Osteoblast (primary cell): Measurements from ENCODE around the gene ARID3C. TPM values are rescaled to one million over a fixed set of nuclear protein-coding genes. Genes with fewer than 3 reads are reported as not detected.

ENCODE experiments used
- DNase-seq: peaks from one replicate; pipeline ENCODE4 v3.0.0; 2011; ENCODE audit warnings: low spot score, mixed read lengths; ENCODE audit not compliant: insufficient read length; ENCODE audit errors: missing footprints
- H2AFZ ChIP-seq: 2 replicates; pipeline ENCODE4 v1.6.0; 2011; ENCODE audit warnings: mild to moderate bottlenecking, low read length
- H3K27ac ChIP-seq: 2 replicates; pipeline ENCODE4 v1.5.1; 2011; ENCODE audit warnings: mild to moderate bottlenecking, low read depth, low read length, moderate library complexity
- H3K27me3 ChIP-seq: 2 replicates; pipeline ENCODE4 v1.6.0; 2012; ENCODE audit warnings: mild to moderate bottlenecking, control low read depth, inconsistent platforms, low read length, moderate library complexity; ENCODE audit not compliant: insufficient read depth
- H3K36me3 ChIP-seq: 2 replicates; pipeline ENCODE4 v1.5.1; 2011; ENCODE audit warnings: mild to moderate bottlenecking, low read length, control low read depth, moderate library complexity; ENCODE audit not compliant: insufficient read depth
- H3K4me1 ChIP-seq: 2 replicates; pipeline ENCODE4 v1.5.1; 2011; ENCODE audit warnings: mild to moderate bottlenecking, low read length, control low read depth, moderate library complexity; ENCODE audit not compliant: insufficient read depth
- H3K4me2 ChIP-seq: 2 replicates; pipeline ENCODE4 v1.6.0; 2011; ENCODE audit warnings: mild to moderate bottlenecking, low read length; ENCODE audit not compliant: insufficient read depth
- H3K4me3 ChIP-seq: fragments of 200-600 bp; sonication (generic); 3 replicates; pipeline ENCODE4 v1.5.1; 2012; ENCODE audit warnings: mild to moderate bottlenecking, low read length, inconsistent platforms; ENCODE audit not compliant: insufficient read depth
- H3K79me2 ChIP-seq: 2 replicates; pipeline ENCODE4 v1.6.0; 2012; ENCODE audit warnings: mild to moderate bottlenecking, low read length, control low read depth, inconsistent platforms; ENCODE audit not compliant: insufficient read depth
- H3K9me3 ChIP-seq: 2 replicates; pipeline ENCODE4 v1.5.1; 2011; ENCODE audit warnings: low read depth, low read length, control low read depth
- H4K20me1 ChIP-seq: 2 replicates; pipeline ENCODE4 v1.6.0; 2012; ENCODE audit warnings: mild to moderate bottlenecking, low read length, control low read depth; ENCODE audit not compliant: insufficient read depth
- CTCF ChIP-seq: IDR thresholded peaks from 2 replicates; pipeline ENCODE4 v1.5.1; 2011; ENCODE audit warnings: mild to moderate bottlenecking, low read depth, low read length, moderate library complexity; ENCODE audit errors: extremely low read depth
- total RNA-seq: library from RNA; depleted of rRNA; stranded (reverse); fragments of >200 nt; gene quantifications from 2 replicates; pipeline ENCODE4 v1.2.3, GENCODE V29; 2012

The ARID3C gene
- total RNA-seq, 1 donor, result under 0.01 TPM

DNA sequence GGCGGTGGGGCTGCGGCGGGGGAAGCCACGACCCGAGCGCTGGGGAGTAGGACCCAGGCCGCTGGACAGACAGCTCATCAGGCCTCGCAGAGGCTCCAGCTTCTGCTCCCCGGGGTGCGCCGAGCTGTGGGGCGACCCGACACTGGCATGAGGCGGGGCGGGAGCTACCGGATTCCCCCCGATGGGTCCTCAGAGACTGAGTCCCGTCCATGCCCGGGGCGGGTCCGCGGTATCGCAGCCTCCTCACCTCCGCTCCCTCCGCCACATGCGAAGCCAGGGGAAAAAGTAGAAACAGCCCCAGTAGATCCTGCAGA is 36.2 kb upstream of the ARID3C start:
- H3K9me3 ChIP-seq, result no peaks in the 10 kb centered on the region
- peaks cover 21% of the 10 kb centered on the region for H3K79me2 ChIP-seq
- peaks cover 3% of the 10 kb centered on the region for H4K20me1 ChIP-seq
- H3K4me3 ChIP-seq, result peak overlapping the region; percentile 94
- H3K36me3 ChIP-seq, result no peaks in the 10 kb centered on the region
- peak overlapping the region; percentile 74 for H2AFZ ChIP-seq
- H3K27ac ChIP-seq, result peak overlapping the region; percentile 60
- H3K4me1 ChIP-seq, result peaks cover 12% of the 10 kb centered on the region
- DNase-seq, result no peak
- no peaks in the 10 kb centered on the region for H3K27me3 ChIP-seq
- H3K4me2 ChIP-seq, result peak overlapping the region; percentile 83
- no peak for TF ChIP-seq CTCF

DNA sequence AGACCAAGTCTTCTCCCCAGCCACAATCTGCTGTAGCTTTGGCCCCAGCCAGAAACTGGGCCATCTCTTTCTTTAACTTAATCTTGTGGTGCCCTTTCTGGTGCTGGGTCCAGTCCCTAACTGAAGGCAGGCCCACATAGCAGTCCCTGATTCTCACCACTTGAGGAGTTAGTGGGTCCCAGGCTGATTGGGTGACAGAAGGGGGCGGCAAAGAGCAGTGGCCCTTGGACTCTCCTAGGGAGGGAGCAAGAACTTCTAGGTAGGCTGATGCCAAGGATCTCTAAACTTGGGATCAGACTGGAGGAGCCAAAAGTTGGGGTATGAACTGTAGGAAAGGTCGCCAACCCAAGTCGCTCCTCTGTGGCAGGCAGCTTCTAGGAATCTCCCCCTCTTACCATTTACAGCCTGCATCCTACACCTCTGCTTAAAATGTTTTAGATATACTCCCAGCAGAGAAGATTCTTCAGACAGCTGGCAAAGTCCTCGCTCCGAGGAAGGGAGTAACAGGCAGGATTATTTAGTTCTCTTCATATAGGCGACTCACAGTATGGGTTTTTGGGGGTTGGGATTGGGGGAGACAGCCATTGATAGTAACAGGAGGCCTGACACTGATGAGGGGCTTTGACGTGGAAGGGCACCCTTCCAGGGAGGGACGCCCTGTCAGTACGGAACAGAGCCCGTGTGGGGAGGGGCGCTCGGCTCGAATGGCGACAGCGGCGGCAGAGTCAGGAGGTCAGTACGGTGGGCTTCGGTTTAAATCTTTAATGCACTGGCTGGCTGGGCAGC is 35.6 kb upstream of the ARID3C start:
- H3K4me2 ChIP-seq, result peak overlapping the region; percentile 83
- H3K27me3 ChIP-seq, result no peaks in the 10 kb centered on the region
- no peaks in the 10 kb centered on the region for H3K9me3 ChIP-seq
- H3K79me2 ChIP-seq, result peaks cover 21% of the 10 kb centered on the region
- peak overlapping the region; percentile 74 for H2AFZ ChIP-seq
- DNase-seq, result peak; percentile 97
- H3K36me3 ChIP-seq, result no peaks in the 10 kb centered on the region
- peak overlapping the region; percentile 60 for H3K27ac ChIP-seq
- H3K4me1 ChIP-seq, result peaks cover 12% of the 10 kb centered on the region
- peaks cover 3% of the 10 kb centered on the region for H4K20me1 ChIP-seq
- H3K4me3 ChIP-seq, result peak overlapping the region; percentile 94
- TF ChIP-seq CTCF, result peak; percentile 100

DNA sequence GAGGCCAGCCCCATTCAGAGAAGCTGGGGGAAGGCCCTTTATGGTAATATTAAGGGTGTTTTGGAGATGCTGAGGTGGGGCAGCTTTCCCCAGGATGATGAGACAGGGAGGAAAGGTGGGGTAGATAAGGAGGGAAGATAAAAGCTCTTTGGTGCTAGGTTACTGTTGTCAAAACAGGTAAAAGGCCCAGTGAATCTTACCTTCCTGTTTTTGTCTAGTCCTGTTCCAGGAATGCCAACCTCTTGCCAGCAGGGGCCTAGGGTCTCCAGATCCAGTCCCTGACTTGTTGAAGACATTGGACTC is 34.4 kb upstream of the ARID3C start:
- no peak for TF ChIP-seq CTCF
- H3K79me2 ChIP-seq, result peaks cover 20% of the 10 kb centered on the region
- no peak overlapping the region for H2AFZ ChIP-seq
- H4K20me1 ChIP-seq, result peaks cover 3% of the 10 kb centered on the region
- no peaks in the 10 kb centered on the region for H3K9me3 ChIP-seq
- peaks cover 12% of the 10 kb centered on the region for H3K4me1 ChIP-seq
- no peaks in the 10 kb centered on the region for H3K27me3 ChIP-seq
- DNase-seq, result peak; percentile 48
- no peak overlapping the region for H3K4me2 ChIP-seq
- H3K4me3 ChIP-seq, result no peak overlapping the region
- no peaks in the 10 kb centered on the region for H3K36me3 ChIP-seq
- no peak overlapping the region for H3K27ac ChIP-seq

GRCh38 chr9:34662526-34663302 is 33.8 kb upstream of the ARID3C start, which contains the start of gene CCL27:
CCL27 (minus strand) TSS chr9:34662657; CDS start chr9:34662633, 24 bp downstream.
- Histone ChIP-seq H3K36me3 (no peaks in the 10 kb centered on the region), H4K20me1 (peaks cover 1% of the 10 kb centered on the region), H3K27me3 (no peaks in the 10 kb centered on the region), H2AFZ (no peak within 1 kb of the TSS), H3K27ac (no peak within 1 kb of the TSS), H3K4me3 (no peak within 1 kb of the TSS), H3K9me3 (no peaks in the 10 kb centered on the region), H3K4me2 (no peak within 1 kb of the TSS), H3K79me2 (peaks cover 16% of the 10 kb centered on the region), H3K4me1 (peaks cover 12% of the 10 kb centered on the region)
- TF ChIP-seq CTCF, result no peak
- DNase-seq, result peak; percentile 73
